Lower leg skin (tissue), 4 donors: ENCODE results near the gene CCDC63. TPM values are rescaled to one million over a fixed set of nuclear protein-coding genes. Genes with fewer than 3 reads are reported as not detected.

Experiments
- DNase-seq, 2 donors: peaks; one replicate each; pipeline ENCODE4 v3.0.0-alpha.2; 2019; ENCODE audit warnings: low spot score in 2 of 2
- H3K4me3 ChIP-seq: fragments of 200-600 bp; sonication (generic); 2 replicates; pipeline ENCODE4 v1.5.1; 2017; ENCODE audit warnings: mild to moderate bottlenecking, low read depth; ENCODE audit not compliant: poor library complexity, severe bottlenecking
- CTCF ChIP-seq, 3 donors: fragments of 450-650 bp; IDR thresholded peaks; one replicate each; pipeline ENCODE4 v1.5.1; 2016; ENCODE audit warnings: antibody characterized with exemption in 3 of 3, mild to moderate bottlenecking in 3 of 3, moderate library complexity in 2 of 3
- POLR2A ChIP-seq, 2 donors: fragments of 450-650 bp; IDR thresholded peaks; one replicate each; pipeline ENCODE4 v1.6.1; 2016 to 2017; ENCODE audit warnings: antibody characterized with exemption in 2 of 2, mild to moderate bottlenecking in 1 of 2, moderate library complexity in 1 of 2
- WGBS, 2 donors: methylation state at CpG; one replicate each; pipeline ENCODE4 v1.1.5; 2018; 5-methylcytosine and 5-hydroxymethylcytosine counted together
- intact Hi-C: fragments of 100-400 bp; cut with DNase I; formaldehyde crosslinking; loops from one replicate; pipeline ENCODE4 v1.15.0; 2023; ENCODE audit warnings: low total_unique reads
- total RNA-seq, 4 donors: library from RNA; depleted of rRNA; stranded (reverse); fragments of >200 nt; gene quantifications; one replicate each; pipeline ENCODE4 v1.1.0, GENCODE V29; 2016

CCDC63 gene
- total RNA-seq, 4 donors from 2014 or later, result 0.29 TPM; not detected in 3

DNA sequence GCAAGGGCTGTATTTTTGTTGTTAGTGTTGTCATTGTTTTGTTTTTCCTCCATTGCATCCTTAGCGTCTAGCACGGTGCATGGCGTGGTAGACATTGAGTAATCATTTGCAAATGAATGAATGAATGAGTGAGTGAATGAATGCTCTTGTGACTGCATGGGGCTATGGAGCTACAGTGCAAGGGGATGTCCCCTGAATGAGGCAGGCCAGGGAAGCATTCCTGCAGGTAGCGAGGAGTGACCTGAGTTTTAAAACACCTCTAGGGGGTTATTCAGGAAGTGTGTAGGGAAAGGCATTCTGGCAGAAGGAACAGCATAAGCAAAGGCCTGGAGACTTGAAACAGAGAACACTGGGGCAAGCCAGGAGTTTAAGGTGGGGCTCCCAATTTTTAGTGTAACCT lies 56.7 kb downstream of the CCDC63 start:
- H3K4me3 ChIP-seq, result no peak overlapping the region
- no peak for DNase-seq
- WGBS, 2 donors, result 91 to 94% methylated on average over 4 of the region's 4 CpGs
- intact Hi-C loops, result no loop called here
- TF ChIP-seq CTCF (IDR thresholded peaks at IDR 0.05), result no peak
- TF ChIP-seq POLR2A (IDR thresholded peaks at IDR 0.05), result no peak

DNA sequence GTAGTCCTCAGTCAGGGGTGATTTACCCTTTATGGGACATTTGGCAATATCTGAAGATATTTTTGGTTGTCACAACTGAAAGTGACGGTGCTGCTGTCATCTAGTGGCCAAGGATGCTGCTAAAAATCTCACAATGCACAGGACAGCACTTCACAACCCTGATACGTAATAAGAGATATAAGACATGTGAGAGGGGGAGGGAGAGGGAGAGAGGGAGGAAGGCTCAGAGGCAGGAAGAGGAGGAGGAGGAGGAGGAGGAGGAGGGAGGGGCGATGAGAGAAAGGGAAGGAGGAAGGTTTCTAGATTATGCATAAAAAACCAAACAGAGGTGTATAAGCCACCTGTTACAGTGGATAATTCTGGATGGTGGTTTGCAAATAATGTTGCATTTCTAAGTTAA lies 59.3 kb downstream of the CCDC63 start:
- no peak for TF ChIP-seq CTCF (IDR thresholded peaks at IDR 0.05)
- no peak for TF ChIP-seq POLR2A (IDR thresholded peaks at IDR 0.05)
- intact Hi-C loops, result no loop called here
- WGBS, 2 donors, result 38% methylated on average over 3 of the region's 3 CpGs

GRCh38 chr12:110906516-110906915 lies 59.7 kb downstream of the CCDC63 start:
- no peak for TF ChIP-seq POLR2A (IDR thresholded peaks at IDR 0.05)
- TF ChIP-seq CTCF (IDR thresholded peaks at IDR 0.05), result no peak
- intact Hi-C loops, result no loop called here
- 67 to 82% methylated on average over 5 of the region's 5 CpGs for WGBS, 2 donors
- no peak overlapping the region for H3K4me3 ChIP-seq
- DNase-seq, result no peak

More for the DNA sequence above, 59.3 kb downstream of the CCDC63 start:
- no peak for DNase-seq
- no peak overlapping the region for H3K4me3 ChIP-seq

GRCh38 chr12:110906985-110907384 lies 60.2 kb downstream of the CCDC63 start:
- intact Hi-C loops, result no loop called here
- no peak overlapping the region for H3K4me3 ChIP-seq
- 66 to 69% methylated on average over 4 of the region's 4 CpGs for WGBS, 2 donors
- TF ChIP-seq POLR2A (IDR thresholded peaks at IDR 0.05) (no peak), CTCF (IDR thresholded peaks at IDR 0.05) (no peak)
- no peak for DNase-seq

GRCh38 chr12:110907583-110907982 lies 60.8 kb downstream of the CCDC63 start:
- H3K4me3 ChIP-seq, result no peak overlapping the region
- intact Hi-C loops, result no loop called here
- no peak for TF ChIP-seq CTCF (IDR thresholded peaks at IDR 0.05)
- no peak for TF ChIP-seq POLR2A (IDR thresholded peaks at IDR 0.05)
- 53 to 78% methylated on average over 8 of the region's 8 CpGs for WGBS, 2 donors
- no peak for DNase-seq

GRCh38 chr12:110908377-110909152 lies 61.8 kb downstream of the CCDC63 start:
- no peak for TF ChIP-seq CTCF (IDR thresholded peaks at IDR 0.05)
- TF ChIP-seq POLR2A (IDR thresholded peaks at IDR 0.05), result no peak
- no peak overlapping the region for H3K4me3 ChIP-seq
- no peak for DNase-seq
- WGBS, 2 donors, result 54 to 60% methylated on average over 9 to 14 of the region's 14 CpGs
- intact Hi-C loops, result no loop called here
